ENCODE data around the gene RAET1L.

- TF ChIP-seq, protein P1, sequence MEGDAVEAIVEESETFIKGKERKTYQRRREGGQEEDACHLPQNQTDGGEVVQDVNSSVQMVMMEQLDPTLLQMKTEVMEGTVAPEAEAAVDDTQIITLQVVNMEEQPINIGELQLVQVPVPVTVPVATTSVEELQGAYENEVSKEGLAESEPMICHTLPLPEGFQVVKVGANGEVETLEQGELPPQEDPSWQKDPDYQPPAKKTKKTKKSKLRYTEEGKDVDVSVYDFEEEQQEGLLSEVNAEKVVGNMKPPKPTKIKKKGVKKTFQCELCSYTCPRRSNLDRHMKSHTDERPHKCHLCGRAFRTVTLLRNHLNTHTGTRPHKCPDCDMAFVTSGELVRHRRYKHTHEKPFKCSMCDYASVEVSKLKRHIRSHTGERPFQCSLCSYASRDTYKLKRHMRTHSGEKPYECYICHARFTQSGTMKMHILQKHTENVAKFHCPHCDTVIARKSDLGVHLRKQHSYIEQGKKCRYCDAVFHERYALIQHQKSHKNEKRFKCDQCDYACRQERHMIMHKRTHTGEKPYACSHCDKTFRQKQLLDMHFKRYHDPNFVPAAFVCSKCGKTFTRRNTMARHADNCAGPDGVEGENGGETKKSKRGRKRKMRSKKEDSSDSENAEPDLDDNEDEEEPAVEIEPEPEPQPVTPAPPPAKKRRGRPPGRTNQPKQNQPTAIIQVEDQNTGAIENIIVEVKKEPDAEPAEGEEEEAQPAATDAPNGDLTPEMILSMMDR (IDR thresholded peaks at IDR 0.05), result no peak
- no peak for TF ChIP-seq POLR2A (IDR thresholded peaks at IDR 0.05)
Measured at GRCh38 chr6:150070236-150070818, 45.0 kb upstream of the RAET1L start.

Data from lower leg skin (tissue), 3 donors.